HL-60/S4 (cell line): ENCODE results near the gene NEO1.

Experiments
- in situ Hi-C: fragments of 300-500 bp; cut with MboI; formaldehyde crosslinking; loops from 2 replicates; pipeline ENCODE4 v1.14.3; 2022; ENCODE audit warnings: low sequenced_read_pairs

Gene NEO1

GRCh38 chr15:73344056-73344455 is 291.8 kb downstream of the NEO1 start:
- in situ Hi-C loops, result no loop called here

GRCh38 chr15:73345658-73346057 is 293.4 kb downstream of the NEO1 start:
- in situ Hi-C loops, result no loop called here

DNA sequence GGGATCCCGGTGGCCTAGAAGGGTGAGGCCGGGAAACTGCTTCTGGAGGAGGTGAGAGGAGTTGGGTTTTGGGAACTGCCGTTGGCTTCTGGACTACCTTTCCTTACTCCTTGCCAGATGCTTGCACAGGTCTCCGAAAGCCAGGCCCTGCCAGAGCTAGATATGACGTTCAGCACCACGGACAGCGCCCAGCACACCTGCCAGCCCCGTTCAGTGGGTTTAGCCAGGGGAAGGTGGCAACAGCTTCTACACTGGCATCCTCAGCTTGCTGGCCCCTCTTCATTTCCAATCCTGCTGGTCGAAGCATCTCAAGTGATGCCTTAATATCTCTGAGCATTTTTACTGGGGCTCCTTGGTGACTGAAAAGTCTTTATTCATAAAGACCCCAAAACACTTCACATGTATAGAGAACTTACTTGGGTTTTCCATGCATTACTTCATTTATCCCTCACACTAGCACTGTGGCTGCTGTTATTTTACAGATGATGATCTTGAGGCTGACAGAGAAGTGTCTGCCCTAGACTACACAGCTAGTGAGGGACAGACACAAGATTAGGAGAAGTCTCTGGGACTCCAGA is 294.6 kb downstream of the NEO1 start:
- in situ Hi-C loops, result no loop called here

- in situ Hi-C loops, result no loop called here
Measured at GRCh38 chr15:73349191-73349590, 296.9 kb downstream of the NEO1 start.

DNA sequence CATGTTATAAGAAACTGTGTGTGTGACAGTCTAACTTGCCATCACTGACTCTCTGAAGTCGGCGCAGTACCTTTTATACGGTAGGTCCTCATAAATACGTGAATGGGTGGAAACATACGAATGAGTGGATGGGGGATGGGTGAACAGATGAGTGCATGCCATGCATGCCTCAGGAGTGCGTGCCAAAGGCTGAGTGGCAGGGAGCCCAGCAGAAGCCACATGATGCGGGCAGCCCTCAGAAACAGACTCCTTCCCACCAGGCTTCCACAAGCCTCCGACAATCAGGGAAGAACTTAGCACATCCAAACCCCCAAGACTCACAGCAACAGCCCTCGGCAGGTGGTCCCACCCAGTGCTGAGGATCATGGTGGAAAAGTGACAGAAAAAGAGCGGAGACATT is 299.8 kb downstream of the NEO1 start:
- in situ Hi-C loops, result no loop called here

GRCh38 chr15:73353734-73354133 is 301.5 kb downstream of the NEO1 start:
- in situ Hi-C loops, result no loop called here

DNA sequence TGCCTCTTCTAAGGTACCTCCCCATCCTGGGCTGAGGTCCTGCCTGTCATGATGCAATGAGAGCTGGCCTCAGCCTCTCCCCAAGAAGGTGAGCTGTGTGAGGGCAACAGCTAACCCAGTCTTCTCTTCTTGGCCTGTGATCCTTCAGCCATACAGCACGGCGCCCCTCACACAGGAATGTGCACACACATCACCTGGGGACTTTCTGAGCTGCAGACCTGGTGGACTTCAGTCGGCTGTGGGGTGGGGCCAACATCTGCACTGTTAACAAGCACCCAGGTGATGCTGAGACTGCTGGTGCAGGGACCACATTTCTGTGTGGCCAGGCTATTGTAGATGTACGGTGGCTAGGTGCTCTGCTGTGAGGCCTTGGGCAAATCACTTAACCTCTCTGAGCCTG is 302.0 kb downstream of the NEO1 start:
- in situ Hi-C loops, result no loop called here
